GM21390 (cell line): ENCODE measurements around the gene ADAD2.
"Not testable (repeated sequence)": the region's sequence is repeated elsewhere in the genome, so short reads cannot be mapped to it uniquely, and the experiment has no call there.

Source experiments
- ATAC-seq: cut with Tn5 transposase; IDR thresholded peaks from one replicate; pipeline ENCODE4 v1.9.1; 2021; ENCODE audit not compliant: unreplicated experiment

ADAD2 gene

GRCh38 chr16:84195201-84196093, 4.5 kb downstream of the ADAD2 start:
- no peak for ATAC-seq

DNA sequence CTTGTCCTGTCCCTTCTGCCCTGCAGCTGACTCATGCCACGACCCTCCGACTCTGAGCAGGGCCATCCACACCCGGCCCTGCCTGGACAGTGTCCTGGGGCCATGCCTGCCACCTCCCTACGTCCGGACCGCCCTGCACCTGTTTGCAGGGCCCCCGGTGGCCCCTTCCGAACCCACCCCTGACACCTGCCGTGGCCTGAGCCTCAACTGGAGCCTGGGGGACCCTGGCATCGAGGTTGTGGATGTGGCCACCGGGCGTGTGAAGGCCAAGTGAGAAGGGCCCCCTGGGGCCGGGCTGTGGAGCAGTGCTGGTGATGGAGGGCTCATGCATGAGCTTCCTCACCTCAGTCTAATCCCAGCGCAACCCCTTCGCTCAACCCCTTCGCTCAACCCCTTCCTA, 5.1 kb downstream of the ADAD2 start:
- ATAC-seq = no peak

- no peak for ATAC-seq
These were observed 5.9 kb downstream of the ADAD2 start for GRCh38 chr16:84196727-84197394.

- ATAC-seq = no peak
These were observed 6.6 kb downstream of the ADAD2 start for GRCh38 chr16:84197466-84198128.

DNA sequence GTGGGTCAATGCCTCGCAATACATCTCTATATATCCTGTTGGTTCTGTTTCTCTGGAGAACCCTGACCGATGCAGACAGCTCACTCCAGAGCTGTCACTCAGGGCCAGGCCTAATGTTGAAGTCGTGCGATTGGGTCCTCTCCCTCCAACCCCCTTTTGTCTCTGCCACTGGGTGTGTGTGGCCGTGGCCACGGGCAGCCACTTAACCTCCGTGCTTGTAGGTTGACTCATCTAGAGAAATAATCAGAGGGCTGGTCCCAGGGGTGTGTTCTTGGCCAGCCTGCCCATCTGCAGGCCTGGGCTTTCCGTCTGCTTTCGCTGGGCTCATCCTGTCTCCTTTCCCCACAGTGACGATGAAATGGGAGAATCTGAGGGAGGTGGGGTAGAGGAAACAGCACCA, 7.4 kb downstream of the ADAD2 start:
- ATAC-seq = no peak

DNA sequence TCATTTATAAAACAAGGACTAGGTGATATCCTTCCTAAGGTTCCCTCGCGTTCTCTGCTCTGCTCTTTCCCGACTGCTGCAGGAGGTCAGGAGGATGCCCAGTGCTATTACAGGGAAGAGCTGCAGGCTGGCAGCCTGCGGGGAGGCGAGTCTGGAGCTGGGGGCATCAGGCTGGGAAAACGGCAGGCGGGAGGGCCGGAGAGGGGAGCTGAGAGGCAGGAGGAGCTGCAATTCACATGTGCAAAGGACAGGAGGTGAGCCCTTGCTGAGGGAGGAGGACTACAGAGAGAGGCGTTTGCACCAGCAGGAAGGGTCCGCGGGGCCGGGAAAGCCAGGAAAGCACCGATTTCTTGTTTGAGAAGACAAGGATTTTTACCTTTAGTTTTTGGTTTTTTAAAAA, 8.1 kb downstream of the ADAD2 start:
- ATAC-seq = no peak

GRCh38 chr16:84199861-84200260, 8.9 kb downstream of the ADAD2 start:
- no peak for ATAC-seq

- ATAC-seq = not testable (repeated sequence)
These were observed 13.6 kb downstream of the ADAD2 start for GRCh38 chr16:84204551-84204950.

GRCh38 chr16:84205123-84205522, 14.2 kb downstream of the ADAD2 start:
- ATAC-seq = not testable (repeated sequence)

- no peak for ATAC-seq
These were observed 15.2 kb downstream of the ADAD2 start for GRCh38 chr16:84205976-84206691.

- no peak for ATAC-seq
These were observed 16.3 kb downstream of the ADAD2 start for GRCh38 chr16:84207251-84207650.

DNA sequence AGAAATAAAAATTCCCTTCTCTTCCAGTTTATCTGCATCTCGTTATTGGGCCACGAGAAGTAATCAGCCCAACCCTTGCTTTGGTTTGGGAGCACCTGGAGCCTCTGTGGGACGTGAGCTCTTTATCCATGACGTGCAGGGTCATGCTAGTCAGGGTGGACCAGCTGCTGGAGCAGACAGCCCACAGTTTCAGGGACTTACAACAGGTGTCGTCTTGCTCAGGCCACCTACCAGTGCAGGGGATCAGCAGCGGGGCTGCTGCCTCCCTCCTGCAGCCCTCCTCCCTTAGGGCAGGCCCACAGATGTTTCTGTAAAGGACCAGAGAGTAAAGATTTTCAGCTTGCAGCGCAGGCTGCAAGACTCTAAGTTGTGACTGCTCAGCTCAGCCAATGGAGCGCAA, 16.9 kb downstream of the ADAD2 start:
- ATAC-seq = no peak

GRCh38 chr16:84209989-84210388, 19.0 kb downstream of the ADAD2 start:
- no peak for ATAC-seq

DNA sequence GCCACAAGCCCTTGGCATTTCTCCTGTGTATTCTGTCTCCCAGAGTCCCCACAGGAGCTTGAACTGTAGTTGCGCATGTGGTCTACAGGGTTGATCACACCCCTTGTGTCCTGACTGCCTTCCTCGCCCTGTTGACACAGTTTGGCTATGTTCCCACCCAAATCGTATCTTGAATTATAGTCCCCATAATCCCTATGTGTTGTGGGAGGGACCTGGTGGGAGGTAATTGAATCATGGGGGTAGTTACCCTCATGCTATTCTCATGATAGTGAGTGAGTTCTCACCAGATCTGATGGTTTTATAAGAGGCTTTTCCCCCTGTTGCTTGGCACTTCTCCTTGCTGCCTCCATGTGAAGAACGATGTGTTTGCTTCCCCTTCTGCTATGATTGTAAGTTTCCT, 21.2 kb downstream of the ADAD2 start:
- no peak for ATAC-seq

DNA sequence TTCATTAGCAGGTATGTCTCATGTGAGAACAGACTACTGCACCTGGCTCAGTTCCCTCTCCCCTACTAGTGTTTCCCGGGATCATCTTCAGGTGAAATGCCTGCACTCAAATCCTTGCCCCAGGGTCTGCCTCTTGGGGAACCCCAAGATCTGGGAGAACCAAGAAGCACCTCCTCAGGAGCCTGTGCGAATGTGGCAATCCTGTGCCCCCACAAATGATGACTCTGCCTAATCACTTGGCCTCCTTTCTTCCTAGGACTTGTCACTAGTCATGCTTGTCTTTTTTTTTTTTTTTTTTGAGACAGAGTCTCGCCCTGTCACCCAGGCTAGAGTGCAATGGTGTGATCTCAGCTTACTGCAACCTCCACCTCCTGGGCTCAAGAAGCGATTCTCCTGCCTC, 21.7 kb downstream of the ADAD2 start:
- no peak for ATAC-seq

- no peak for ATAC-seq
These were observed 23.6 kb downstream of the ADAD2 start for GRCh38 chr16:84214451-84215066.

DNA sequence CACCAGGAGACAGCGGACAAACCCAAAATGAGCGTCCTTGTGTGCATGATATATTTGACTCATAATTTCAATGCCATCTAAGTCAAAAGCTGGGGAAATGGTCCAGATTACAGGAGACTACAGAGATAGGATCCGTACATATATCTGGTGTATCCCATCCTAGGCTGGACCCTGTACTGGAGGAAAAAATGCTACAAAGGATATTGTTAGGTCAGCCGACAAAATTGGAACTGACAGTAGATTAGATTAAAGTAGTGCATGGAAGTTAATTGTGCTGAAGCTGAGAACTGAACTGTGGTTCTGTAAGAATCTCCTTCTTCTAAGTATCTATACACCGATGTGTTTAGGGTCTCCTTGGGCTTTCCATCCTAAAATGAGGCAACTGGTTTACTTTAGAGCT, 24.6 kb downstream of the ADAD2 start:
- ATAC-seq = no peak

DNA sequence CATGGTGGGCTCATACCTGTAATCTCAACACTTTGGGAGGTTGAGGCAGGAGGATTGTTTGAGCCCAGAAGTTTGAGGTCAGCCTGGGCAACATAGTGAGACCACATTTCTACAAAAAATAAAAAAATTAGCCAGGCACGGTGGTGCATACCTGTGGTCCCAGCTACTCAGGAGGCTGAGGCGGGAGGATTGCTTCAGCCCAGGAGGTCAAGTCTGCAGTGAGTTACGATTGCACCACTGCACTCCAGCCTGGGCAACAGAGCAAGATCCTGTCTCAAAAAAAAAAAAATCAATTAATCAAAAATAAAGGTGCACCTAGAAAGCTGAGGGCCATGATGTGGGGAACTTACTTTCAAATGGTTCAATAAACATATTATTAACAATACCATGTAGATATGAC, 25.2 kb downstream of the ADAD2 start:
- not testable (repeated sequence) for ATAC-seq

DNA sequence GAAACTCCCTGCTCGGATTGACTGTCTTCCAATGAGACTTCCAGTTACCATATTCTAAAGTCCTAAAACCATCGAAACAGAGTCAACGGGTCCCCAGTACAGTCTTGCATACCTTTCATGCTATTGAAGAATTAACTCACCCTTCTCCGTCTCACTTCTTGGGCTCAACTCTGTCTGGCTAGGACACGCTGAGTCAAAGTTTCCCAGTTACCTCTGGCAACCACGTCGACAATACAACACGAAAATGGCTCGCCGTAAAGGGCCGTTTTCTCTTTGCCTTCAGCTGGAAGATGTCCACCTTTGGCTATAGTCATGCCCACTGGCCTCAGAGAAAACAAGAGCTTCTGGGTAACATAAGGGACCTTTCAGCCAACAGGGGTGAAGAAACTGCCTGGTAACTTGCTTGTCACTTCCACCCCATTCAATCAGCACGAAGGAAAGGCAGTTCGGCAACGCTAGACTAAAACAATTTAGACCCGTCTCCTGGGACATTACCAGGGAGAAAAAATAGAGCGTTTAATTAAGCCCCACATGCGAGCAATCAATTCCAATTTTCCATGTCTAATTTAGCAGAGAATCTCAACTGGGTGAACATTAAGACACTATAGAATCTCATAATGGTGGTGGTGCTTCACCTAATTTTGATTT, 27.3 kb downstream of the ADAD2 start:
- no peak for ATAC-seq

- ATAC-seq = no peak
These were observed 28.0 kb downstream of the ADAD2 start for GRCh38 chr16:84218956-84219355.
